GM19397 (cell line): ENCODE measurements around the gene MRPL33.

Experiments used
- ATAC-seq: cut with Tn5 transposase; IDR thresholded peaks from one replicate; pipeline ENCODE4 v1.9.1; 2021; ENCODE audit warnings: mild to moderate bottlenecking, moderate library complexity; ENCODE audit not compliant: unreplicated experiment

The MRPL33 gene

GRCh38 chr2:27806311-27807059, 35.0 kb downstream of the MRPL33 start:
- ATAC-seq = no peak

GRCh38 chr2:27807476-27807875, 36.0 kb downstream of the MRPL33 start:
- no peak for ATAC-seq

DNA sequence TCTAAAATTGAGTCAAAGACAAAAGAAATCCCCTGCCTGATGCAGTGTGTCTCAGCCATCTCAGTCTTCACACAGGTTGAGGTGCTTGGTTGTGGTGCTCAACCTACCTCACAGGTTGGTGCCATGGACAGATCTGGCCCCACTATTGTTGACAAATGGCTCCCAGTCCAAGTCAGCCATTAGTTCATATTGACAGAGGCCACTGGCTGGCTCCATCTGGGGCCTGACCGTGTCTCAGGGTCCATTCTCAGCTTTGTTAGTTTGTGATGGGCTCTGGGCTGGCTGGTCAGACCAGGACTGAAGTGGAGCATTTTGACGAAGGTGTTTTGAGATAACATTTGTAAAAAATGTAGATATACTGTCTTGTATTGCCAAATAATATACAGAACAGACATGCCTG, 36.9 kb downstream of the MRPL33 start:
- ATAC-seq = no peak

- ATAC-seq = no peak
Observed at GRCh38 chr2:27808984-27809383, 37.5 kb downstream of the MRPL33 start.

- no peak for ATAC-seq
Observed at GRCh38 chr2:27809761-27810241, 38.3 kb downstream of the MRPL33 start.

- ATAC-seq = no peak
Observed at GRCh38 chr2:27810455-27810854, 38.9 kb downstream of the MRPL33 start.

DNA sequence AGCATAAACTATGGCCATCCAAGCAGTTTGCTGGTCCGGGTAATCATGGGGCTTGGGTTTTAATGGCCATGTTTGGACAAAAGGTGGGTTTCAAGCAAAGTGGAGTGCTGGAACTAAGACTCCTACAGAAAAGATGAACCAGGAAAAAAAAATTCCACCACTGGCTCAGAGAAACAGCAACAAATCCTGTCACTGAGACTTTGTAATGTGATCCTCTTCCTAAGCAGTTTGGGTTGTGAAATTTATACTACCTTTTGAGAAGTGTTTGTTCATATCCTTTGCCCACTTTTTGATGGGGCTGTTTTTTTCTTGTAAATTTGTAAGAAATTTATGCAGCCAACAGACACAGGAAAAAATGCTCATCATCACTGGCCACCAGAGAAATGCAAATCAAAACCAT, 40.2 kb downstream of the MRPL33 start:
- ATAC-seq = no peak

DNA sequence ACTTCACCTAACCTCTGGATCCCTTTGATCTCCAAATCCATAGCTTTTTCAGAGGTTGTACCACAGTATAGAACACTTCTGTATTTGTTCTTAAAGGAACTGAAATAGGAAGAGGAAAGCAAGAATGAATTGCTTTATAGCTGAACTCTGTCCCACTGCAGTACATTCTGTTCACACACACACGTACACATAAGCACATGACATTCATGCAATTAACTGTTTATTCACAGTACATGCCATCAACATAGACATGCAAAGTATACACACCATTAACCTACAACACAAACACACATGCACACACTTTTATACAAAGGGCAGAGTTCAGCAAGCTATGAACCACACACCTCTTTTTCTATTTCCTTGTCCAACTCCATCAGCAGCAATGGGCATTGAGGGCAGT, 43.2 kb downstream of the MRPL33 start:
- no peak for ATAC-seq

GRCh38 chr2:27815860-27816438, 44.4 kb downstream of the MRPL33 start:
- ATAC-seq = no peak

DNA sequence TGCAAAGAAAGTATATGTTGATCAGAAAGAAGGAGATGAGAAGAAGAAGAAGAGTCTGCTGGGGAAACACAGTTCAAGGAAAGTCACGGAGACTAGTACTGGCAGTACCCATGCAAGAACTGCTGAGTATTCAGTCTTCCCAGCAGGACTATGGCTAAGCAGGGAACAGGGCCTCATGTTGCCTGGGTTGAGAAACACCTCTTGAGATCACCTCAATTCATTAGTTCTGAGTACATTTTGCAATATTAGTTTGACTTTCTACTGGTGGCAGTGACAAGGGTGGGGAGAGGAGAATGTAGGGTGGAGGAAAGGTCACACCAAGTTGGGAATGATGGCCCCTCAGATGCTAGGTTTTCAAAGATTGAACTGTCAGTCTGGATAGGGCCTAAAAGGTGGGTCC, 50.5 kb downstream of the MRPL33 start:
- ATAC-seq = no peak

GRCh38 chr2:27823135-27823534, 51.6 kb downstream of the MRPL33 start:
- no peak for ATAC-seq

DNA sequence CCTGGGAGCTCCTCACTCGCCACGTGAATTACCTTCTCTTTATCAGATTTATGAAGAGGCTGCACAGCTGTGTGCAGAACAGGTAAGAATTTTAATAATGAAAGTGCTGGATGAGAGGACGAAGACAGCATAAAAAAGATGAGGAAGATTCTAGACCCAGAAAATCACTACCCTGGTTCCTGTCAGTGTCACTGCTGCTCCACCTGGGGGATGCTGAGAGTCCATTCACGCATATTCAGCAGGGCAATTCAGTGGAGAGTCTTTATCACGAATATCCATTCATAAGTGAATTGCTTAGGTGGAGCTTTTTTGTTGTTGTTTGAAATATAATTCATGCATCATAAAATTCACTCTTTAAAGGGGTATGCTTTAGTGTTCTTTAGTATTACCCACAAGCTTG, 52.0 kb downstream of the MRPL33 start:
- no peak for ATAC-seq

DNA sequence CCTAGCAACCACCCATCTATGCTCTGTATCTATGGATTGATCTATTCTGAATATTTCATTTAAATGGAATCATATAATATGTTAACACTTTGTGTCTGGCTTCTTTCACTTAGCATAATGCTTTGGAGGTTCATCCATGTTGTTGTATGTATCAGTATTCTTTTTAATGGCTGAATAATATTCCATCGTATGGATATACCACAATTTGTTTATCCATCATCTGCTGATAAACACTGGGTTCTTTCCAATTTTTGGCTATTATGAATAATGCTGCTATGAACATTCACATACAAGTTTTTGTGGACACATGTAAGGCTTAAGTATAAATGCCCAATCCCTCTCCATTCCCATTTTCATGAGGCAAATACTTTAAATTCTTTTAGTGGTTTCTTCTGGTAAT, 52.9 kb downstream of the MRPL33 start:
- no peak for ATAC-seq

DNA sequence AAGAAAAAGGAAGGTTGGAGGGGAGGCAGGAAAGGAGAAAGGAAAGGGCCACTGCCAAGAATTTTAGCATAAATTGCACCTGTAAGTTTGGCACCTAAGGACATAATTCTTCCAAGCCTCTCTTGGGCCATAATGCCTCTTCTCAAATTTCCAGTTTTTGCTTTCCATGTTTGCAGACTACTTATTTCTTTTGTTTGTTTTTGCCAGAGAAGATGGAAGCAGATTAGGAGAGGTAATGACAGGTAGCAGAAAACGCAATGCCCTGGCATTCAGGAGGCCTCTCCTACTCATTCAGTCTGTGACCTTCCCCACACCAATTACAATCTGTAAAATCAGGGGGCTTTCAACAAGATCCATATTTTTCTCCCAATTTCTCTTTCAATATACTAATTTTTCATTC, 56.8 kb downstream of the MRPL33 start:
- ATAC-seq = no peak
